OCI-LY3 (cell line): Measurements from ENCODE around the gene EXOC6.

Source experiments
- EZH2phosphoT487 ChIP-seq: fragments of 200-600 bp; shearing (Covaris generic); IDR thresholded peaks from 2 replicates; pipeline ENCODE4 v1.6.1; 2018; ENCODE audit warnings: antibody characterized with exemption, mixed run types, low read depth
- TF ChIP-seq, protein P1 (sequence below): fragments of 200-600, 300-600 bp; sonication (generic); IDR thresholded peaks from 2 replicates; pipeline ENCODE4 v1.5.1; 2014; ENCODE audit warnings: antibody characterized with exemption, low read length, low read depth

DNA sequence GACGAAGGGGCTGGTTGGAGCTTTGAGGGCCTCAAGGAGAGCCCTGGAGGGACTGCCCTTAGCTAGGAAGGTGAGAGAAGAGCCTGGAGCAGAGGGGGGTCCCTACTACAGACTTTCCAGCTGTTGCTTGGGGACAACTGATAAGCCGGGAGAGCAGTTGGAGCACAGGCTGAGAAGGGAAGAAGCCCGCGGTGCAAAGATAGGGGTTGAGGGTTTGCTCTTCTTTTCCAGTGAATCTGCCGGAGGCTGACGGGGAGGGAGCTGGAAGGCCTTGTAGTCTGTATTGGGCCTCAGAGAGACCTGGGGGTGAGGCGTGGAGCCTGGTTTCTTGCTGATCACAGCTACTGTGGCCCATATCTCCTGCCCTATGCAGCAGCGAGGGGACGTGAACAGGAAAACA lies 249.1 kb downstream of the EXOC6 start:
- TF ChIP-seq, protein P1, sequence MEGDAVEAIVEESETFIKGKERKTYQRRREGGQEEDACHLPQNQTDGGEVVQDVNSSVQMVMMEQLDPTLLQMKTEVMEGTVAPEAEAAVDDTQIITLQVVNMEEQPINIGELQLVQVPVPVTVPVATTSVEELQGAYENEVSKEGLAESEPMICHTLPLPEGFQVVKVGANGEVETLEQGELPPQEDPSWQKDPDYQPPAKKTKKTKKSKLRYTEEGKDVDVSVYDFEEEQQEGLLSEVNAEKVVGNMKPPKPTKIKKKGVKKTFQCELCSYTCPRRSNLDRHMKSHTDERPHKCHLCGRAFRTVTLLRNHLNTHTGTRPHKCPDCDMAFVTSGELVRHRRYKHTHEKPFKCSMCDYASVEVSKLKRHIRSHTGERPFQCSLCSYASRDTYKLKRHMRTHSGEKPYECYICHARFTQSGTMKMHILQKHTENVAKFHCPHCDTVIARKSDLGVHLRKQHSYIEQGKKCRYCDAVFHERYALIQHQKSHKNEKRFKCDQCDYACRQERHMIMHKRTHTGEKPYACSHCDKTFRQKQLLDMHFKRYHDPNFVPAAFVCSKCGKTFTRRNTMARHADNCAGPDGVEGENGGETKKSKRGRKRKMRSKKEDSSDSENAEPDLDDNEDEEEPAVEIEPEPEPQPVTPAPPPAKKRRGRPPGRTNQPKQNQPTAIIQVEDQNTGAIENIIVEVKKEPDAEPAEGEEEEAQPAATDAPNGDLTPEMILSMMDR, result no peak
- no peak for TF ChIP-seq EZH2phosphoT487
